ENCODE data around the gene C4orf50. TPM values are rescaled to one million over a fixed set of nuclear protein-coding genes. Genes with fewer than 3 reads are reported as not detected.

C4orf50 gene
- total and polyA plus RNA-seq, 11 donors = 0.05 to 0.11 TPM; not detected in 9

- Histone ChIP-seq H3K9me3 (no peaks in the 10 kb centered on the region), H3K27ac (no peak overlapping the region), H3K4me3 (no peak overlapping the region), H3K4me1 (no peaks in the 10 kb centered on the region), H3K36me3 (no peaks in the 10 kb centered on the region), H3K27me3 (peaks cover 0 to 47% (median 6%) of the 10 kb centered on the region in 9 donors)
- intact Hi-C loops (cut with DNase I) = no loop called here
- ATAC-seq (no peak), DNase-seq (no peak)
- 83 to 85% (median 85%) methylated on average over 28 to 30 of the region's 30 CpGs for WGBS, 4 donors
- TF ChIP-seq CTCF (IDR thresholded peaks at IDR 0.05) (no peak), POLR2A (IDR thresholded peaks at IDR 0.05) (no peak)
Observed at GRCh38 chr4:6022607-6023288, 4.5 kb upstream of the C4orf50 start.

- 73 to 82% (median 74%) methylated on average over 11 to 20 of the region's 20 CpGs for WGBS, 4 donors
- no peak for DNase-seq
- TF ChIP-seq POLR2A (IDR thresholded peaks at IDR 0.05) = no peak
- TF ChIP-seq CTCF (IDR thresholded peaks at IDR 0.05) = no peak
- ATAC-seq = no peak
- peaks cover 0 to 47% (median 6%) of the 10 kb centered on the region in 9 donors for H3K27me3 ChIP-seq
- intact Hi-C loops (cut with DNase I) = no loop called here
- H3K4me3 ChIP-seq = no peak overlapping the region
- no peaks in the 10 kb centered on the region for H3K36me3 ChIP-seq
- no peak overlapping the region for H3K27ac ChIP-seq
- H3K4me1 ChIP-seq = no peaks in the 10 kb centered on the region
- H3K9me3 ChIP-seq = no peaks in the 10 kb centered on the region
Observed at GRCh38 chr4:6021831-6022606, 3.8 kb upstream of the C4orf50 start.

GRCh38 chr4:6020613-6021012 lies 2.4 kb upstream of the C4orf50 start:
- Histone ChIP-seq H3K9me3 (no peaks in the 10 kb centered on the region), H3K27ac (no peak overlapping the region), H3K27me3 (peaks cover 0 to 47% (median 6%) of the 10 kb centered on the region in 9 donors), H3K4me3 (no peak overlapping the region), H3K4me1 (no peaks in the 10 kb centered on the region), H3K36me3 (no peaks in the 10 kb centered on the region)
- 69 to 79% (median 70%) methylated on average over 8 of the region's 8 CpGs for WGBS, 4 donors
- ATAC-seq = no peak
- TF ChIP-seq POLR2A (IDR thresholded peaks at IDR 0.05) (no peak), CTCF (IDR thresholded peaks at IDR 0.05) (no peak)
- no peak for DNase-seq
- intact Hi-C loops (cut with DNase I) = no loop called here

Data from heart left ventricle (tissue), 16 donors.